Activated T-helper 9 cell treated with anti-CD3 and anti-CD28 coated beads, Interleukin-2, amount 50 U/mL, for 16 hours (primary cell): ENCODE data around the gene USP3.
A peak's percentile ranks its signal among the peaks of the same experiment; 100 is the strongest.

Experiments
- DNase-seq: peaks from one replicate; pipeline ENCODE4 v3.0.0-alpha.2; 2020; ENCODE audit warnings: low read depth

USP3 gene

DNA sequence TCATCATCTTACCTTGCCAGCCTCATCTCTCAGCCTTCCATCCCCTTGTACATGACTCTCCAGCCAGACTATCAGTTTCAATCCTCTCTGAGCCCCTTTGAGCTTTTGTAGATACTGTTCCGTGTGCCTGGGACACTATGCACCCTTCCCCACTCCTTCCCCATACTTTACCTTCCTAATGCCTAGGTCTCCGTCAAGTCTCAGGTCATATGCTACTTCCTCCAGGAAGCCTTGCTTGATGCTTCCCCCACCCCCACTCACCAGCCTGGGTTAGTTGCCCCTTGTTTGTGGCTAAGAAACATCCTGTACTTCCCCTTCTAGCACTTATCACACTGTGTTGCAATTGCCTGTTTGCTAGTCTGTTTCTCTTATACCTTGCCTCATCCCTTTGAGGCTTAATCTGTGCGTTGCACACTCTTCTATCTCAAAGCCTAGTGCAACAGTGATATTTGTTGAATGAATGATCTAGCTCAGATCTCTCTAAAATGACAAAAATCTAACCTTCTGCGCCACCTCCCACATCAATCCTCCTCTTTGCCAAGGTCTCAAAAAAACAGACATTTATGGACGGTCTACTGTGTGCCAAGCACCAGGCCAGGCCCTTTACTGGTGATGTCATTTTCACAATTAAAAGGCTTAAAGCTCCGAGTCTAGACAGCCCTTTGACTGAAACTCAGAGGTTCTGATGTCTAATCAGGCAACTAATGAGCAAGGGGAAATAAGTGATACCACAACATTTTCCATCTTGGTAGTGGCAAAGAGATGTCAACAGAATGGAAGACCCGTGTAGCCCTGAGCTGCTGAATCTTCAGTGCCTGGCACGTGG is 6.5 kb upstream of the USP3 start:
- peak; percentile 52 for DNase-seq

DNA sequence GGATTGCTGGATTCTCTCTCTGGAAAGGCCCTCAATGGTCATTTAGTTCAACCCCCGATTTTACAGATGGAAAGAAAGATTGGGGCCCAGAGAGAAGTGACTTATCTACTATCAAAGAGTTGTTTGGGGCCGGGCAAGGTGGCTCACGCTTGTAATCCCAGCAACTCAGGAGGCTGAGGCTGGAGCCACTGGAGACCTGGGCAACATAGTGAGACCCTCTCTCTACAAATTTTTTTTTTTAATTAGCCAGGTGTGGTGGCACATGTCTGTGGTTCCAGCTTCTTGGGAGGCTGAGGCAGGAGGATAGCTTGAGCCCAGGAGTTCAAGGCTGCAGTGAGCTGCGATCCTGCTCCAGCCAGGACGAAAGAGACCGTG is 5.2 kb upstream of the USP3 start:
- DNase-seq = no peak

DNA sequence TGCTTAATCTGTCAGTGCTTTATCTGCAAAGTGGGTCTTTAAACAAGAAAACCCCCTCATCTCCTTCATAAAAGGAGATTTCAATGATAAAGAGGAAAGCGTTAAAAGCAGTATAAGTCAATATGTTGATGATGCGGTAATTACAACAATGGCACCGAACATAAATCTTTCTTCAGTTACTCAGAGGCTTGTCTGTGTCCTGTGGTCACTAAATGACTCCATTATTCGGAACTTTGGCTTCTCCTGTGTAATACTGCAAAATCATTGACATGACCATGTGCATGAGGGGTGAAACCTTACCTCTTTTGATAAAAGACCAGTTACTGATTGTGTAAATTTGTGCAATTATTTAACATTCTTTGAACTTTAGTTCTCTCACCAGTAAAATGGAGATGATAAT is 4.8 kb upstream of the USP3 start:
- no peak for DNase-seq

DNA sequence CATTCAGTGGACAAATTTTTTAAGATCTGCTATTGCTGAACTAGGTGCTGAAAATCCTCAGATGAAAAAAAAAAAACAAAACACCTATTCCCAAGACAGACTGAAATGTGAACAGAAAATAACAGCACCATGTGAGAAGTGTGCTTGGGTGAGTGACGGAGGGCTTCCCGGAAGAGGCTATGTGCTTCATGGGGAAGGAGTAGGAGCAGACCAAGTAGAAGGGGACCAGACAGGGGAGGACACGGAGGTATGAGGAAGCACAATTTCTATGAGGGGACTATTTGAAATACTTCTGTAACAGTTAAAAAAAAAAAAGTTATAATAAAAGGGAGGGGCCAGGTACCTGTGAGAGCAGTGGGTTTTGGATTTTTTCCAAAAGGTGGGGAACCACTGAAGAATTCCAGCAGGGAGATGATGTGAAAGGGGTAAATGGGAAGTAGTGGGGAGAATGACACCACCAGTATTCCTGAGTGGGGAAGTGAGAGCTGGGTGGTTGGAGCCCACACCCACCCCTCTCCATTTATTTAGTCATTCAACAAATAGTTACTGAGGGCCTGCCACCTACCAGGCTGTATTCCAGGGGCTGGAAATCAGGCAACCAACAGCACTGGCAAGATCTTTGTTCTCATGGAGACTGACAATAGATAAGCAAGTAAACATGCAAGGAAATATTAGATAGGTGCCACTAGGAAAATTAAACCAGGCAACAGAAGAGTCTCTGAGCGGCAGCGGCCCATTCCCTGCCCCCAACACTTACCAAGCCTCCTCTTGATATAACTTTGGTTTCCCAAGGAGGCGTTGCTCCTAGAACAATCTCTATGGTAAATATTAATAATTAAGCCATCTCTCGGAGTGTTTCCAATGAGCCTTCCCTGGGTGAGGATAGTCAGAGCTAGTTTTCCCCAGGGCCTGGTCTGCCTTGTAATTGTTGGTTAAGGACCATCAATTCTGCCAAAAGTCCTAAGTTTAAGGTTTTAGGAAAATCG is 3.8 kb upstream of the USP3 start:
- no peak for DNase-seq

DNA sequence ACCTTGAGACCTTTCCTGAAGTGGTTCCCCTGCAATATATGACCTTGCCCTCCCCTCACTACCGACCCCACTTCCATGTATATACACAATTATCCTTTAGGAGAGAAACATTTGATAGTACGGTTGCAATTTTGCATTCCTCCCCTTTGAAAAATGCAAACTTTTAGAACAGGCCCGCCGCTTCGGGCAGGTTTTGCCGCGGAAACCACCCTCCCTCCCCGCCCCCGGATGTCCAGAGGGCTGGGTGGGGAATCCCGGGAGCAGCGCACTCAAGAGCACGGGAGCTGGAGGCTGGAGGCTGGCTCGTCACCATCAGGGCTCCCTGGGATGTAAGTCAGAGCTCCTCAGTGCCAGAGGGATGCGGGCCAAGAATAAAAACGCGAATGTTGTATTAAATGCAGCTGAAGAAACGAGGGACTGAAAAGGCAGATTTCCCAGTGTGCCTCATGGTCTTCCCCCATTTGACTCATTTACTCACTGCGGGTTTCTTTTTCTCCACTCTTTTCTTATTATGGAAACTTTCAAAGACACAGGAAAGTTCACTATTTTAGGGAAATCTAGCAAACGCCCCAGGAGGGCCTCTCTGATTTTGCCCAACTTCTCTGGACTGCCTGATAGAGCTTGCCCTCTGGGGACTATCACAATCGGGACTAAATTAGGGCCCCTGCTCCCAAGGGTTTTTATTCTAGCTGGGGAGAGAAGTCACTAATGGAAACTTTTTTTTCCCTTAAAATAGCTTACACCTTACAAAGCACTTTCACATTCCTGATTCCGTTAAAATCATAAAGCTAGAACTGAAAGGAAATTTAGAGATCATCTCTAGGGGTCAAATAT is 2.9 kb upstream of the USP3 start:
- DNase-seq = peak; percentile 46

DNA sequence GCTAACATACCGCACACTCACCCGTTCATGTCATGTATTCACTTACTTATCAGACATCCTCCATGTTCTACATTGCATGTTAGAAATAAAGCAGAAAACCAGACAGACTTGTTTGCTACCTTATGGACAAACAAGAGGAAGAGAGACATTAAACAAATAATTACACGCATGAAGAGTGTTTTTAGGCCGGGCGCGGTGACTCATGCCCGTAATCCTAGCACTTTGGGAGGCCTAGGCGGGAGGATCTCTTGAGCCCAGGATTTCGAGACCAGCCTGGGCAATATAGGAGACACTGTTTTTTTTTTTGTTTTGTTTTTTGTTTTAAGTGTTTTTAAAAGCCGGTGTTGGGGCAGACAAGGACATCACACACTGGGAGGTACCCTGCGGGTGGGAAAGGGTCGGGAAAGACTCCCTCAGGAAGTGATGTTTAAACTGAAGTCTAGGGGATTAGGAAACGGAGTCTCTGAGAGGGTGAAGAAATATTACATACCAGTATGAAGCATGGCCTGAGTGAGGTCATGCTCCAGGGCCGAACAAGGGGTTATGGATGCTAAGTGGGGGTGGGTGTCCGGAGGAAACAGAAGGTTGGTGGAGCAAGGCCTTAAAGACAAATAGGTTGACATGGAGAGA is 2.1 kb upstream of the USP3 start:
- no peak for DNase-seq

DNA sequence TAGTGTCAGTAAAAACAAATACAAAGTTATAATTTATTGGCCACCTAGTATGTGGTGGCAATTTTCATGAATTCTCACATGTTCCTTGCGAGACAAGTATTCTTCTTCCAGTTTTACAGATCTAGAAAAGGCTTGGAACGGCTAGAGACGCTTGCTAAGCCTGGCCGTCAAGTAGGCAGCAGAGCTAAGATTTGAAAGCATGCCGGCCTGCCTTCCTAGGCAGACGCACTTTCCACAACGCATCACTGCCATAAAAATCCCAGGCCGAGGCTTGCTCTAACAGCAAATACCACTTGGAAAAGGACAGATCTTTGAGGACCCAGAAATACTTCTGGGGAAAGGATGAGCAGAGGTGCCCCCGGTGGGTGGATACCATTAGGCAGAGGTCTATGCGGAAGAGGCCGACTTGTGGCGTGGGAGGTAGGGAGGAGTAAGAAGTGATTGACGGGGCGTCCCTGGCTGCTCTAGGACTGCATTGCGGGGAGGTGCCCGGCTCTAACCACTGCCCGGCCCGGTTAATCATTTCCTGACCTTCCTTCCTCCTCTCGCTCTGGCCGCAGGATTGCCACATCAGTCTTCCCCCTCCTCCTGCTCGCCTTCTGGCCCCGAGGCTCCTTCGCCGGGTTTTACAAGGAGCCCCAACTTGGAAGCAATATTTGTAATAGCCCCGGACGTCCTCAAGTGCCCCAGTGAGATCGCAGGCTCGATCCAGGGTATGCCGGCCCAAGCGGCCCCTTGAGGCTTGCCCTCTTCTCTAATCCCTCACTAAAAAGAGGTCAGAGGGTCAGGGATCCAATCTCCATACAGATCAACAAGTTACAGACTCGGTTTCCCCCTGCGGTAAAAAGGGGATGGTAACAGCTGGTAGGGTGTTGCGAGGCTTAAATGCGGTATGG is 1.3 kb upstream of the USP3 start:
- DNase-seq = peak; percentile 60

DNA sequence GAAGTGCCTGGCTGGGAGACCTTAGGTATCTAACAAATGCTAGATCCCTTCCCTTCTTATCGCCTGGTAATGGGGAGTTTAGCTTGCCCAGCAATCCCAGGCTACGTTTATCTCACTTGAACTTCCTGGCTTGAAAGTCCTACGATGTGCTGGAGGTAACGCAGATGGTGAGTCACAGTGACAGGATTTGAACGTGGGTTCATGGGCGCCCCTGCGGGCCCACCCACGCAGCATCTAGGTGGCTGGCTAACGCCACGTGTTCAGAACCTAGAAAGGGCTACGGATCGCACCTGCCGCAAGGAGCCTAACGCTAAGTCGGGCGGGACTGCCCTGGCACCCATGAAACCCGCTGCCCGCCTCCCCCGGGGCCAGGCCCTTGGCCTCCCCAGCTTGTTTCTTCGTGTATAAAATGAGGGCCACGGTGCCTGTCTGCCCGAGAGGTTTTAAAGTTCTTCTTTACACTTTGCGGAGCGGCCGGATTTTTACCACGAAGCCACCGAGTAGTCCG is 600 bp upstream of the USP3 start:
- DNase-seq = peak; percentile 86

DNA sequence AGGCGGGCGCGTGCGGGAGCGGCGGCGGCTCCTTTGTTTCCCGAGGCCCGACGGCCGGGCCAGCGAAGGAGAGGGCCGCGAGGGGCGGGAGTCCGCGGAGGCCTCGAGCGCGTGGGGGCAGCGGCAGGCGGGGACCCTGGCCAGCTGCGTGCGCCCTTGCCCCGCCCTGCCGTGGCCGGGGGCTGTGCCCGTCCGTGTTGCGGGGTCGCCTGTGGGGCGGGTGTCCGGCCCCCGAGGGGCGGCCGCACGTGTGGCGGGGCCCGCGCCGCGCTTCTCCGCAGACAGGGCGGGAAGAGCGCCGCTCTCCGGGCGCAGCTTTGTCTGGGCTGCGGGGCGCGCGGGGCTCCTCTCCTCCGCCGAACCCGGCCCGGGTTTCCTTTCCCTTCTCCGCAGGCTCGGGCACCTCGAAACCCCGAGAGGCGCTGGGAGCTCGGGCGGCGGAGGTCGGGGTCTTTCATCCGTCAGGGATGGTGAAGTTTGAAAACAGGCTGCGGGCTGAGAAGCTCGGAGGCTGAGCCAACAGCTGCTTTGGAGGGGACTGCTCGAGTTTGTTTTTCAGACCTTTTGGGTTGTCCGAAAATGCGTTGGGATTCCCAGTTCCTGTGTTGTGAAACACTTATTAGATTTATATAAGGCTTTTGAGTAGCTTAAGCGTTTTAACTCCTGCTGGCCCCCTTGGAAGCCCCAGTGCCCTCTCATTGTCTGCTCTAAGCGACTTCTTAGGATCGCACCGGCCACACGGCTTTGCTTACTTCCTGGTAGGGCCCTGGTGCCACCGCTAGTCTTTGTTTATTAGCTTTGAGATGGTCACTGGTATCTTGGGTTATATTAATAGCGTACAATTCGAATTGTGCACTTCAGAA is 817 bp downstream of the USP3 start:
- peak; percentile 25 for DNase-seq

DNA sequence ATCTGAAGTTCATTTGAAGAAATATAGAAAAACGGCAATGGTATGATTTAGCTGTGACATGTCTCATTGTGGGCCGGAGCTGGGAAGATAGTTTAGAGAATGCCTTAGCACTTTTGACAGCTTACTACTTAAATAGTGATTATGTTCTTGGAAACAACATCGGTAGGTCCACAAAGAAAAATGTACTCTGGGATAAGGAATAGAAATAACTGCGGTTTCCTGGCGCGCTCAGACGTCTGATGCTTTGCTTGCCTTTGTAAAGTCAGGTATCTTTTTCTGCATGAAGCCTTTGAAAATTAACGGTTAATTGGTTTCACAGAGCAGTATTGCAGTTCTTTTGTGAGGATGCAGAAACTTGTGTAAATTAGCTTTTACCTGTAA is 1.4 kb downstream of the USP3 start:
- DNase-seq = no peak

DNA sequence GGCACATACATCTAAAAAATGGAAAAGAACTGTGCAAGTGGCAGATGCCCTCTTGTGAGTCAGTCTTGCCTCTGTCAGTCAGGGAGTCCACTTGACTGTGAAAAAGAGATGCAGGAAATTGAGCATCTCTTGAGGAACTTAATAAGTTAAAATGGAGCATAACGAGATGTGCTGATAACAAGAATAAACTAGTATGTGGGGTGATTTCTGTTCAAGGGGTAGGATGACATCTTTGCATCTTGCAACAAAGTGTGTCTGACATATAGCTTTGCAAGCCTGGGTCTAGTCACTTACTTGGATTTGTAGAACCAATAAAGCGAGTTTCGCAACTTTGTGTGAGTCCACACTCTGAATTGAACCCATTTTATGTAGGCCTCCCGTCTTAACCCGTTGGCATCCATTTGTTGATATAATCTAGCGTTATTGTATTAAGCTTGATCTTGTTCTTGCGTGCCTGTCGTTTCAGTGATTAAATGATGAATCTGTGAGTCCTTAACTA is 2.2 kb downstream of the USP3 start:
- no peak for DNase-seq

DNA sequence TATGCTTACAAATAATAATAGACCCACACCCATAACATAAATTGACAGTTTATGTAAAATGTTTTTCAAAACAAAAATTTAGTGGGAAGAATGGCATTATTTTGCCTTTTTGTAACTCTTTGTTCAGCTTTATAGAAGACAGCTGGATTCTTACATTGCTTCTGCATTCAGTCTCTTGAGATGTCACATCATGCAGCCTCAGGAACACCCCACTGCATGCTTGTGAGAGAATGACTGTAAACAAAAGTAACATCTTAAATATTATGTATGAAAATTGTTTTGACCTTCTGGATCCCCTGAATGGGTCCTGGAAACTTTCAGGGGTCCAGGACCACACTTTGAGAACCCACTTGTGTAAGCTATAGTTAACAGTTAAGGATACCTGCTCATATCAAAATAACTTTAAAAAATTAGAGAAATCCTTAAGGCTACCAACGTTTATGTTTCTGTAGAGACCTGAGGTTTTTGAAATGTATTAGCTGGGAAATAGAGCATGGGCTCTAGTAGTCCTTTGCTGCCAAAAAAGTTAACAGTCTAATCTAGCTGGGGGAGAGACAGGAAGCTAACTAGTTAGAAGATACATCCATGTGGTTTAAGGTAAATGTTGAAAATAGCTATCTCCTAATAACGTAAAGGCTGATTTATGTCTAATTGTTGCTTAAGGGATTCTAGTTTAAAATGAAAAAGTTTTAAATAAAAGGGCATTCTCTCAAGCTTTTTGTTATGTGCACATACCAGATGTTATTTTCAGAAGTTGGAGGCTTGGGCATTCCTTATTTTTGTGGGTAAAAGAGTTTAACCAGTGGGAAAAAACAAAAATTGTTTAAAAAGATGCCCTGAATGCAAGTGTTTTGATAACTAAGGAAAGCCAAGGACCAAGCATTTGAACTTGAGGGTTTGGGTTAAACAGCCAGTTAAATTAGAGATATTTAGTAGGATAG is 3.8 kb downstream of the USP3 start:
- DNase-seq = no peak

DNA sequence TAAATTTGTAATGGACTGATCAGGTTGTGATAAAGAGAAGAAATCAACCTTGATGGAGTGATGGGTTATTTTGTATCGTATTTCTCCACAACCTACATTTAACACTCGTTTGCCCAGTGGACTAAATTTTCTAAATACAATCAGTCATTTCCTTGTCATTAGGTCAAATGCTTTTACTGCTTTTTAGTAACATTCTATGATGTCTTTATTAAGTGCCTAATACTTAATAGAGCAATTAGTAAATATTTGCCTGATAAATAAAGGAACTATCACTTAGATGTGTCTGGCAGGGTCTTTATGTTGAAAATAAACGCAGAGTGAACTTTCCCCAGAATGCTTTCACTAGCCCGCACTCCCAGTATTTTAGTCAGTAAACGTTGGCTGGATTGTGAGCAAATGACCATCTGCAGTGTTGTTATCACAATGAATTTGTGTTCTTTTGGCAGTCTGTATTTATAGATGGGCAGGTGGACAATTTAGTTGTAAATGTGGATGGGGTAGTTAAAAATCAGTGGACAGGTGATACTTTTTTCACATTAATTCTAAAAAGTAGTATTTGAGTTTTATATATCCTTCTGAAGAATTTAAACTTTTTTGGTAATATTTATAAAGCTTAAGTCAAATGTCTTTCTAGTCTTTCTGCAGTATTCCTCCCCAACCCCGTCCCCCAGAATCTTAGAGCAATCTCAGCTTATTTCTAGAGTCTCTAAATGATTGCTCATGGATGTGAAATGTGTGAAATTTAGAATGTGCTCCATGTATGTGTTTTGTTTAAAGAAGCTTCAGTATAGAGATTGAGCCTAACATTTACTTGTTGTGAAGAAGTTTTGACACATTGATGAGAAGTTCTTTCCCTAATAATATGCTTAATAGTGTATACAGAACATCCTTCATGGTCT is 4.9 kb downstream of the USP3 start:
- no peak for DNase-seq

DNA sequence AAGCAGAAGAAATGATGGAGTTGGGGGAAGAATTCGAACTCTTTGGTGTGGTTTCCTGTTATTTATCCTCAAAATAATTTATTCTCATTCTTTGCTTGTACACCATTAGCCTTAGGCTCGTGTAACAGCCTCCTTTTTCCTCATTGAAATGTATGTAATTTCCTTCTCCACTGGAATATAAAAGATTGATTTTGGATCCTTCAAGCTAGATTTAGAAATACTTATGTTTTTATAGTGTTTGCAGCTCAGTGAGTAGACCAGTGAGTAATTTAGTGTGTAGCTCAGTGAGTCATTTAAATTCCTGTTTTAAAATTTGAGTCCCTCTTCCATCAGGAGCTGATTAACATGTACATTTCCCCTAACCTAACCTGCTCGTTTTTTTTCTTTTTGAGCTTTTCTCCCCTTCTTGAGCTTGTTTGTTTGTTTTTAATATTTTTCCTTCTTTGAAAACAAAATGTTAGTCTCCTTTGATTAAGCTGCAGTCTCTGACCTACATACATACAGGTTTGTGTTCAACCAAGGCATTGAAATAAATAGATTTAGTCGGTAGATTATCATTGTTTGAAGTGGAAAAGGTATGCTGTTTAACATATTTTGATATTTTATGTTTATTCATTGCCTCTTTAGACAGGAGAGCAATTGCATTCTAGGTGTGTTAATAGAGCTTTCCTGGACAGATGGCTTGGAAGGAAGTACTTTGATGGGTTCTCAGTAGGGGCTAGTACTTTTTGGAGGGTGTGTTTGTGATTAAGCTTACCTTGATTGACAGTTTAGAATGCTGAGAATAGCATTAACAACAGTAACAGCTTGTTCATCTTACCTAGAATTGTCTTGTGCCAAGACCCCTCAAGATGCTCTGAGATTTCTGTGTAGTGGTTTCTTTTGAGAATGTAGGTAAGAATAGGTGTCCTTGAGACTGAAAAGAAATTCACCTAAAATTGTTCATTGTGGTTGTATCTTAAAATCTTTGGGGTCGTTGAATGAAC is 5.9 kb downstream of the USP3 start:
- no peak for DNase-seq

DNA sequence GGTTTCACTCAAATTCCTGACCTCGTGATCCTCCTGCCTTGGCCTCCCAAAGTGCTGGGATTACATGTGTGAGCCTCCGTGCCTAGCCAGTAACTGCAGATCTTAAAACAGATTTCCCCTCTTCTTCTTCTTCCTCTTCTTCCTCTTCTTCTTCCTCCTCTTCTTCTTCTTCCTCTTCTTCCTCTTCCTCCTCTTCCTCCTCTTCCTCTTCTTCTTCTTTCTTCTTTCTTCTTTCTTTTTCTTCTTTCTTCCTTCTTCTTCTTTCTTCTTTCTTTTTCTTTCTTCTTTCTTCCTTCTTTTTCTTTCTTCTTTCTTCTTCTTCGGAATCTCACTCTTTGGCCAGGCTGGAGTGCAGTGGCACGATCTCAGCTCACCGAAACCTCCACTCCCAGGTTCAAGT is 7.8 kb downstream of the USP3 start:
- no peak for DNase-seq

DNA sequence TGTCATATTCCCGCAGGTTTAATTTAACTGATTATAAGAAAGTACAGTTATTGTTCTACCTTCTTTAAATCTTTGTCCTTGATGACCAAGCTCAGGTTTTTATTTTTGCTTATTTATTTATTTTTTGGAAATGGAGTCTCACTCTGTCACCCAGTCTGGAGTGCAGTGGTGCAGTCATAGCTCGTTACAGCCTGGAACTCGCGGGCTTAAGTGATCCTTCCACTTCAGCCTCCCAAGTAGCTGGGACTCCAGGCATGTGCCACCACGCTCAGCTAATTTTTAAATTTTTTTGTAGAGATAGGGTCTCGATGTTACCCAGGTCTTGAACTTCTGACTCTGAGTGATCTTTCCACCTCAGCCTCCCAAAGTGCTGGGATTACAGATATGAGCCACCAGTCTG is 8.9 kb downstream of the USP3 start:
- DNase-seq = no peak
